Superior temporal gyrus (tissue), 1 donor: ENCODE data around the gene ABCC8.

Source experiments
- DNase-seq: peaks from one replicate; pipeline ENCODE4 v3.0.0-alpha.2; 2016; ENCODE audit errors: extremely low spot score

Gene ABCC8

DNA sequence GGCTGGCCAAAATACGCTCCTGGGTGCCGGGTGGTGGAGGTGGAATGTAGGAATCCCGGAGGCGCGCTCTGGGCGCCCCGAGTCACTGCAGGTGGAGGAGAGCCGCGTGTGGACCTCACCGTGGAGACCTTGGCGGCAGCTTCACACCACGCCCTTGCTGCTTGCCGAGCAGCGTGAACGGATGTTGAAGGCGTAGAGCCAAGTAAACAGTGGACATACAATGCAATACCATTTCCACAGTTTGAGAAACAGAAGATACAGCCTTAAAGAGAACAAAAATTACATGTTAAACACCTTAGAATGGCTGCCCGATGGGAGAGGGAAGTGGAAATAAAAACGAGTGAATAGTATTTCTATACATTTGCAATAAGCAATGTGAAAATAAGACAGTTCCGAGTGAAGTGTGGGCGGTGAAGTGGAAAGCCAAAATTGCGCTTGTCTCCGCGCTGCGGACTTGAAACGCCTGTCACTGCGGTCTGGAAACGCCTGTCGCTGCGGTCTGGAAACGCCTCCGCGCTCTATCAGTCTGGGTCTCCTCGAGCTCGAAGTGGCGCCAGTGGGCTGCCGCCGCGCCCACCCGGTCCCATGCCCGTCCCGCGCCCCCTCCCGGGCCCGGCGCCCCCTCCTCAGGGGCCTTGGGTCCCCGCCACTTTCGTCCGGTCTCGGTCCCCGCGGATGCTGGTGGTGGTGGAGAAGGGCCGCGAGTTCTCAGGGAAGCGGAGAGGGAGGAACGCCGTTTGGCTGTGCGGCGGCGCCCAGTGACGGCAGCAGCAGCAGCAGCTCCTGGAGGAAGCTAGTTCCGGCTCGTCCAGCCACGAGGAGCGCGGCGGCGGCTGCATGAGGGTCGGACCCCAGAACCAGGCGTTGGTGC is 123.5 kb downstream of the ABCC8 start:
- peak; percentile 62 for DNase-seq

DNA sequence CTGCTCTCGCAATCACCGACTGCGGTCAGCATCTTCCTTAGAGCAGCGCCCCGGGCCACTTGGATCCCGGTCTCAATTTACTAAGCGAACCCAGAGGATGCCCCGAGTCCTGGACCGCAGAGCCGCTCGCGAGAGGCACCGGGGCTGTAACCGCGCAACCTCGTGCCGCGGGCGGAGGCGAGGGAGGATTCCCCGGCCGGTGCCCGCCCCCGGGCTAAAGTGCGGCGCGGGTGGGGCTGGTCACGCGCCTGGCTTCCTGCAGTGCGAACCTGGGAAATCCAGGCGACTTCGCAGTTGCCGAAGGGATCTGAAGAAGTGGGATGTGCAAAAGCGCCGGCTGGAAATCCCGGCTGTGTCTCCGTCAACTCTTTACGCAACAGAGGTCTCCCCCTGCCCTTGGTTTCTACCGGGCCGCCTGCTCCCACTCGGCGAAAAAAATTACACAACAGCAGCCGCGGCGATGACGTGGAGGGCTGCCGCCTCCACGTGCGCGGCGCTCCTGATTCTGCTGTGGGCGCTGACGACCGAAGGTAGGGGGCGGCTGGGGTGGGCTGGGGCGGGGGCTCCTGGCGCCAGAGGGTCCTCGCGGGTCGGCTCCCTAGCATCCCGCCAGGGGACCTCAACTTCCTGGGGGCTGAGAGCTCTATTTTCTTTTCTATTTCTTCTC is 125.0 kb downstream of the ABCC8 start, which contains the start of gene NCR3LG1:
TSS of gene NCR3LG1 (plus strand) at position 291 of the 667 bp plus-strand sequence. CDS start at position 461, 170 bp downstream.
- DNase-seq, result peak; percentile 34

DNA sequence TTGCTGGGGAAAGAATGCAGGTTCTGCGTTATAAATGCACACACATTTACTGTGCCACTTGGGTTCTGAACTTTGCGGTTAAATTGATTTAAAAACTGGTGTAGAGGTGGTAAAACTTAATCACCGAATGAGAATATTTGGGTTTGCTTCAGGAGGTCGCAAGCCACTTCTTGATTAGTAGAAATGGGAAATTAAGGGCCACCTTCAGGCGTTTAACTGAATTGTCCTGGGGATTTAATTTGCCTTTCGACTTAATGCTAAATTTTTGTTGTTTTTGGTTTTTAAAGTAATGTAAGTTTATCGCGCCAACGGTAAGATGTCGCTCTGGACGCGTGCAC is 125.5 kb downstream of the ABCC8 start:
- peak; percentile 29 for DNase-seq

DNA sequence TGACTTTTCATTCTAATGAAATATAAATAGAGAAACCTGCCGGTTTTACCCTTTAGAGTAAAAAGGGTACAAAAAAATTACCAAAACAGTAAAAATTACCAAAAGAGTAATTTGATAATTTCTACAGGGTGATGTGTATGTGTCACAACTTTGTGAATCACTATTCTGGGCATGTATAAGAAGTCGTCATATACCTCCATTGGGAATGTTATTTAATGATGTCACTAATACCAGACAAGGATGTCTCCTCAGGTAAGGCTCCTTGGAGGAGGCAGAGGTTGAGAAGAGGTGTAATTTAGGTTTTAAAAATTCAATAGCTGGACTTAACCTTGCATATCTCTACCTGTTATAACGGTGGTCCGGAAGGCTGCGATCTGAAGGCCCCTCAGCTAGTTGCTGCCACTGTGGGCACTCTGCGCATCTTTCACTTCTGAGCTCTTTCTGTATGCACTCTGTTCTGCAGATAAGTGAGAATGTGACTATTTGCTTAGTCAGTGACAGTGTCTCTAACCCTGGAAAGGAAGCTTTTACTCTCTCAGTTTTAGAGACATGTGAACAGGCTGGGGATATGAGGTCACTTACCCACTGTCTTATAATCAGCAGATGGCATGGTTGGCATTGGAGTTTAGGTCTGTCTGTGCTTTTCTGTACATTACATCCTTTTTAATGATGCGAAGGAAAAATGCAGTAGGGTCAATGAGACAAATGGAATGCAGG is 126.0 kb downstream of the ABCC8 start:
- no peak for DNase-seq

DNA sequence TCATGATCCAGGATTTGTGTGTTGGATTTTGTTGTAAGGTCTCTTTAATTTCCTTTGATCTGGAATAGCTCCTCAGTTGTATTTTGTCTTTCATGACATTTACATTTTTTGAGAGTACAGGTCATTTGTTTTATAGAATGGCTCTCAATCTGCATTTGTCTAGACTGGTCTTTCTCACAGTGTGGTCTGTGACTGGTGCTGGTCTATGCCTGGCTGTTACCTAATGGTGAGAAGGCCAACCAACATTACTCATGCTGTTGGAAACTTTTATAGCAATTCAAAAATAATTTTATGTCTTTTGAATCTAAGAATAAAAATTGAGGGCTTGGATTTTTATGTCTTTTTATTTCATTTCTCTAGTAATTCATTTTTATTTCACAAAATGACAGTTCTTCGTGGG is 129.0 kb downstream of the ABCC8 start:
- no peak for DNase-seq

DNA sequence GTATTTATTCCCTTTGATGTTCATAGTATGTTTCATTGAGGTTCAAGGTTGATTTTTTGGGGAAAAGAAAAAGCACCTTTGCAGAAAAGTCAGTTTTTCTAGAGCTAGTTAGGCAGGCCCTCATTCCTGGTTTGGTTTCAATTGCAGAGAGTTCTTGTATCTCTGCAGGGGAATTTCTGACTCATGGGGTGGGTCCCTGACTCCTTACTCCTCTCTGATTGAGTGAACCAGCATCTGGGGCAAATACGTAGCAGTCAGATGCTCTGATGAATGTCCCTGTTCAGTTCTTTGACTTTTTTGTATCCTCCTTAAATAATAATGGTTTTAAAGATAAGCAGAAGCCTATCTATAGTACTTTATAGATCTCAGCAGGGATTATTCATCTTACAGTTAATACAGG is 132.7 kb downstream of the ABCC8 start:
- DNase-seq, result no peak

DNA sequence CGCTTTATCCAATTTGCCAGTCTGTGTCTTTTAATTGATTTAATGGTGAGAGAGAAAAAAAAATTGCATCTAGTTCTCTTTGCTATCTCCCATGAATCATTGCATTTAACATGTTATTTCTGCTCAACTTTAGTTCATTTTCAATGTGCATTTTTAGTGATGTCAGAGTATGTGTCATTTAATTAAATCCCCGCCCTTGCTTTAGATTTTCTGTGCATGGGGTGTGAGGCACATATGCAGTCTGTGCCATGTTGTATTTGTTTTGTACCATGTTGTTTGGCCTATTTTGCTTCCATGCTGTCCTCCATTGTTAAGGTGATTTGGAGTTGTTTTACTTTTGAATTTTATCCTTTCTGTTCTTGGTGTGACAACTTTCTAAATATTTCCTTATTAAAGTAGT is 133.4 kb downstream of the ABCC8 start:
- no peak for DNase-seq
